CD14-positive monocyte (primary cell): ENCODE data around the gene GCNA. TPM values are rescaled to one million over a fixed set of nuclear protein-coding genes. Genes with fewer than 3 reads are reported as not detected.
A peak's percentile ranks its signal among the peaks of the same experiment; 100 is the strongest.
"Not testable (repeated sequence)": the region's sequence is repeated elsewhere in the genome, so short reads cannot be mapped to it uniquely, and the experiment has no call there.

Experiments
- DNase-seq, 3 donors: peaks; one replicate each; pipeline ENCODE4 v3.0.0-alpha.2; 2011 to 2022
- H2AFZ ChIP-seq: 2 replicates; pipeline ENCODE4 v1.6.0; 2012; ENCODE audit warnings: mild to moderate bottlenecking, low read depth, low read length, inconsistent platforms; ENCODE audit not compliant: insufficient read depth, poor library complexity, severe bottlenecking
- H3K27ac ChIP-seq, 2 donors: 1 replicate in 1 of 2; 2 replicates in 1 of 2; pipeline ENCODE4 v1.5.1; 2012 to 2013; ENCODE audit warnings: low read length in 2 of 2, control low read depth in 1 of 2, inconsistent platforms in 1 of 2, low read depth in 1 of 2, mild to moderate bottlenecking in 1 of 2
- H3K27me3 ChIP-seq, 2 donors: one replicate each; pipeline versions ENCODE4 v1.6.0 to v1.6.1; 2011 to 2013; ENCODE audit warnings: low read length in 2 of 2; ENCODE audit not compliant: control insufficient read depth in 2 of 2, insufficient read depth in 2 of 2
- H3K36me3 ChIP-seq, 2 donors: replicated peaks in 1 of 2; 1 replicate in 1 of 2; 2 replicates in 1 of 2; pipeline versions ENCODE4 v1.5.1 to v1.6.1; 2012 to 2013; ENCODE audit warnings: low read length in 2 of 2, control low read depth in 1 of 2, inconsistent platforms in 1 of 2, mild to moderate bottlenecking in 1 of 2; ENCODE audit not compliant: insufficient read depth in 2 of 2, control insufficient read depth in 1 of 2
- H3K4me1 ChIP-seq, 2 donors: 1 replicate in 1 of 2; 2 replicates in 1 of 2; pipeline versions ENCODE4 v1.5.1 to v1.6.1; 2012 to 2013; ENCODE audit warnings: low read length in 2 of 2, control low read depth in 1 of 2, inconsistent platforms in 1 of 2, mild to moderate bottlenecking in 1 of 2, moderate library complexity in 1 of 2; ENCODE audit not compliant: insufficient read depth in 2 of 2, control insufficient read depth in 1 of 2
- H3K4me2 ChIP-seq: replicated peaks from 2 replicates; pipeline ENCODE3; 2012; ENCODE audit warnings: low read length, moderate library complexity, mild to moderate bottlenecking; ENCODE audit not compliant: poor library complexity, severe bottlenecking; ENCODE audit errors: extremely low read depth
- H3K4me3 ChIP-seq, 3 experiments: fragments of 200-600 bp in 1 of 3; sonication (generic) in 1 of 3; replicated peaks in 1 of 3; 1 replicate in 2 of 3; 2 replicates in 1 of 3; pipeline ENCODE4 v1.5.1; 2011 to 2013; ENCODE audit warnings: low read length in 3 of 3, mild to moderate bottlenecking in 3 of 3, control low read depth in 2 of 3, low read depth in 2 of 3, inconsistent platforms in 1 of 3, moderate library complexity in 1 of 3
- H3K79me2 ChIP-seq: 2 replicates; pipeline ENCODE4 v1.6.0; 2012; ENCODE audit warnings: mild to moderate bottlenecking, control low read depth, inconsistent platforms, low read length, moderate library complexity; ENCODE audit not compliant: insufficient read depth
- H3K9ac ChIP-seq: 2 replicates; pipeline ENCODE4 v1.6.0; 2017; ENCODE audit warnings: low read length, mild to moderate bottlenecking; ENCODE audit not compliant: insufficient read depth, poor library complexity, severe bottlenecking
- H3K9me3 ChIP-seq, 2 donors: replicated peaks in 1 of 2; 1 replicate in 1 of 2; 2 replicates in 1 of 2; pipeline versions ENCODE4 v1.5.1 to v1.6.1; 2012 to 2013; ENCODE audit warnings: low read length in 2 of 2, control low read depth in 1 of 2; ENCODE audit not compliant: control insufficient read depth in 1 of 2, insufficient read depth in 1 of 2
- H4K20me1 ChIP-seq: 2 replicates; pipeline ENCODE4 v1.6.0; 2012; ENCODE audit warnings: mild to moderate bottlenecking, low read length, control low read depth, moderate library complexity; ENCODE audit not compliant: insufficient read depth
- H3K27ac Mint-ChIP-seq, 7 donors: one replicate each; pipeline ENCODE4 v1.8.0; 2020; ENCODE audit warnings: mild to moderate bottlenecking in 7 of 7, mixed read lengths in 7 of 7, moderate library complexity in 6 of 7, inconsistent platforms in 2 of 7
- H3K27me3 Mint-ChIP-seq, 3 donors: one replicate each; pipeline ENCODE4 v1.8.0; 2021 to 2022; ENCODE audit warnings: low read depth in 3 of 3, mild to moderate bottlenecking in 3 of 3, mixed read lengths in 3 of 3, moderate library complexity in 3 of 3, inconsistent platforms in 1 of 3
- H3K36me3 Mint-ChIP-seq, 2 donors: one replicate each; pipeline ENCODE4 v1.8.0; 2020; ENCODE audit warnings: mixed read lengths in 2 of 2, inconsistent platforms in 1 of 2, mild to moderate bottlenecking in 1 of 2
- H3K4me1 Mint-ChIP-seq: one replicate; pipeline ENCODE4 v1.8.0; 2020; ENCODE audit warnings: mild to moderate bottlenecking, mixed read lengths
- H3K4me3 Mint-ChIP-seq, 2 donors: one replicate each; pipeline ENCODE4 v1.8.0; 2020; ENCODE audit warnings: mild to moderate bottlenecking in 2 of 2, mixed read lengths in 2 of 2, moderate library complexity in 1 of 2
- H3K9me3 Mint-ChIP-seq, 7 donors: one replicate each; pipeline ENCODE4 v1.8.0; 2020 to 2022; ENCODE audit warnings: mixed read lengths in 7 of 7, mild to moderate bottlenecking in 6 of 7, moderate library complexity in 6 of 7, inconsistent platforms in 2 of 7
- WGBS: methylation state at CpG from one replicate; pipeline ENCODE4 v1.1.5; 2013; ENCODE audit warnings: missing lambda C conversion rate; ENCODE audit not compliant: insufficient coverage; 5-methylcytosine and 5-hydroxymethylcytosine counted together
- intact Hi-C, 2 donors: fragments of 100-400 bp; cut with micrococcal nuclease; formaldehyde crosslinking; loops; one replicate each; pipeline versions ENCODE4 v1.15.0 to v1.15.1; 2023
- polyA plus RNA-seq, 3 donors: library from polyadenylated mRNA; depleted of rRNA in 1 of 3; unstranded in 2 of 3; stranded (reverse) in 1 of 3; fragments of 300-500 nt in 2 of 3; fragments of >200 nt in 1 of 3; fragmentation: Illumina TruSeq in 2 of 3; gene quantifications; 1 replicate in 2 of 3; 2 replicates in 1 of 3; pipeline ENCODE4 v1.2.3, GENCODE V29; 2012 to 2021
- TF ChIP-seq, protein P1 (sequence below): fragments of 200-600 bp; IDR thresholded peaks from one replicate; pipeline ENCODE4 v1.8.0; 2022; ENCODE audit warnings: antibody characterized with exemption, mild to moderate bottlenecking

The GCNA gene
- polyA plus RNA-seq, 3 donors = 0.26 to 4.7 (median 0.27) TPM

DNA sequence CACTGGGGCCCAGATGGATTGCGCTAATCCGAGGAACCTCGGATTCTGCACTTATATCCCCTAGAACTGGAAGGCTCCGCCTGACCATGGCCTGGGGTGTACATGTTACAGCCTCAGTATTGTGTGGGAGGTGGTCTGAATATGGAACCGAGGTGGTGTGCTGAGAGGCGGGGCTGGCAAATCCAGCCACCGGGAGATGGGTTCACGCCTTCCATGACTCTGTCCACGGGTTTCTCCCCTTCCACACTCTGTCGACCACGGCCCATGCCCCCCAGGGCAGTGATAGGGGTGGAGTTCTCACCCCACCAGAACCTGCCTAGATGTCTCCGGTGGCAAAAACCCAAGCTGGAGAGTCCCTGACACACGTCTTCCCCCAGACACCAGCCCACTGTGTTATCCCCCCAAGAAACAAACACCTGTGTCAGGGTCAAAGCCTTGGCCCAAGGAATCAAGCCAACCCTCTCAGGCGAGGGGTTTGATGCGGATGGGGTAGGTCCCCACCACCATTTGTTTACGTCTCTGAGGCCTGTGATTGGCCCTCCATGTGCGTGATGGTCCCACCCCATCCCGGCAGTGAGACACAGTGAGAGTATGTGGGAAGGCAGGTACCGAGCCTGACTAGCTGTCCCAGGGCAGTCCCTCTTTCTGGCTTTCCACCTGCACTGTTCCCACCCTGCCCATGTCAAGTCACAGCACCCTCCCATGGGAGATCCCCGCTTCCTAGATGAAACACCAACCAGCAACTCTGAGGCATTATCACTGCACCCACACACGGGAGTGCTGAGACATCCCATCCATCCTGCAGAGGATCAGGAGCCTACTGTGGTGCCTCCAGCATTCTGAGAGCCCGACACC lies 82.6 kb downstream of the GCNA start:
- intact Hi-C loops = no loop called here
- H3K27me3 Mint-ChIP-seq = peaks cover 5 to 24% (median 14%) of the 10 kb centered on the region in 3 donors

DNA sequence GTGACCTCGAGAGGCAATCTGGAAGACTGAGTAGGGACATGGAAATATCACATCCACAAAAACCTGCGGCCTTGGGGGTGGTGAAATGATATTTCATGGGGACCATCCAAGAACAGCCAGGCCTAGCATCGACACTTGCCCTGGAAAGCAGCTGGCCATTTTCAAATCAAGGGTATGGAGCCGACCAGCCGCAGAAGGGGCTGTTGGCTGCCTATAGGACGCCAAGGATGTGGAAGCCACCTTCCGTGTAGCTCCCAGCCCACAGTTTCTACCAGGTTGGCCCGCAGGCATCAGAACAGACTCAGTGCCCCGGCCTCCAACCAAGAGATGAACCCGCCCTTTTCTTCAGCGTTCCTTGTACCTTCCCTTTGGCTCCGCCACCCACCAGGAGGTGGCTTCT lies 83.7 kb downstream of the GCNA start:
- H3K36me3 Mint-ChIP-seq = no peaks in the 10 kb centered on the region
- H3K27ac Mint-ChIP-seq = no peak overlapping the region
- peaks cover 0 to 2% (median 0%) of the 10 kb centered on the region in 7 donors for H3K9me3 Mint-ChIP-seq
- H3K9ac ChIP-seq = no peak overlapping the region
- H3K4me3 Mint-ChIP-seq = peak overlapping the region in 1 of 2 donors; percentile 39
- no peaks in the 10 kb centered on the region for H3K36me3 ChIP-seq
- H3K79me2 ChIP-seq = no peaks in the 10 kb centered on the region
- no peaks in the 10 kb centered on the region for H3K4me1 ChIP-seq
- no peaks in the 10 kb centered on the region for H4K20me1 ChIP-seq
- H3K9me3 ChIP-seq = no peaks in the 10 kb centered on the region
- DNase-seq = no peak
- intact Hi-C loops = no loop called here
- H3K4me2 ChIP-seq = no peak overlapping the region
- H3K4me3 ChIP-seq = no peak overlapping the region
- H3K27me3 Mint-ChIP-seq = peaks cover 5 to 24% (median 14%) of the 10 kb centered on the region in 3 donors
- no peak overlapping the region for H2AFZ ChIP-seq
- H3K27ac ChIP-seq = no peak overlapping the region
- WGBS = 95% methylated on average over 4 of the region's 12 CpGs
- TF ChIP-seq, protein P1, sequence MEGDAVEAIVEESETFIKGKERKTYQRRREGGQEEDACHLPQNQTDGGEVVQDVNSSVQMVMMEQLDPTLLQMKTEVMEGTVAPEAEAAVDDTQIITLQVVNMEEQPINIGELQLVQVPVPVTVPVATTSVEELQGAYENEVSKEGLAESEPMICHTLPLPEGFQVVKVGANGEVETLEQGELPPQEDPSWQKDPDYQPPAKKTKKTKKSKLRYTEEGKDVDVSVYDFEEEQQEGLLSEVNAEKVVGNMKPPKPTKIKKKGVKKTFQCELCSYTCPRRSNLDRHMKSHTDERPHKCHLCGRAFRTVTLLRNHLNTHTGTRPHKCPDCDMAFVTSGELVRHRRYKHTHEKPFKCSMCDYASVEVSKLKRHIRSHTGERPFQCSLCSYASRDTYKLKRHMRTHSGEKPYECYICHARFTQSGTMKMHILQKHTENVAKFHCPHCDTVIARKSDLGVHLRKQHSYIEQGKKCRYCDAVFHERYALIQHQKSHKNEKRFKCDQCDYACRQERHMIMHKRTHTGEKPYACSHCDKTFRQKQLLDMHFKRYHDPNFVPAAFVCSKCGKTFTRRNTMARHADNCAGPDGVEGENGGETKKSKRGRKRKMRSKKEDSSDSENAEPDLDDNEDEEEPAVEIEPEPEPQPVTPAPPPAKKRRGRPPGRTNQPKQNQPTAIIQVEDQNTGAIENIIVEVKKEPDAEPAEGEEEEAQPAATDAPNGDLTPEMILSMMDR = no peak
- H3K4me1 Mint-ChIP-seq = peaks cover 8% of the 10 kb centered on the region
- H3K27me3 ChIP-seq = no peaks in the 10 kb centered on the region

More for the DNA sequence above, 82.6 kb downstream of the GCNA start:
- no peaks in the 10 kb centered on the region for H3K4me1 ChIP-seq
- TF ChIP-seq, protein P1 = no peak
- H3K4me3 Mint-ChIP-seq = no peak overlapping the region
- H3K27ac Mint-ChIP-seq = no peak overlapping the region
- no peaks in the 10 kb centered on the region for H3K9me3 ChIP-seq
- no peak overlapping the region for H3K4me3 ChIP-seq
- no peak overlapping the region for H2AFZ ChIP-seq
- DNase-seq = no peak
- no peak overlapping the region for H3K4me2 ChIP-seq
- H3K36me3 ChIP-seq = no peaks in the 10 kb centered on the region
- peaks cover 0 to 2% (median 0%) of the 10 kb centered on the region in 7 donors for H3K9me3 Mint-ChIP-seq
- H4K20me1 ChIP-seq = no peaks in the 10 kb centered on the region
- peaks cover 9% of the 10 kb centered on the region for H3K4me1 Mint-ChIP-seq
- H3K36me3 Mint-ChIP-seq = no peaks in the 10 kb centered on the region
- H3K27me3 ChIP-seq = no peaks in the 10 kb centered on the region
- no peak overlapping the region for H3K9ac ChIP-seq
- H3K27ac ChIP-seq = no peak overlapping the region
- WGBS = no CpG with 5 or more reads among the region's 22 CpGs
- no peaks in the 10 kb centered on the region for H3K79me2 ChIP-seq

GRCh38 chrX:71662654-71663053 lies 84.4 kb downstream of the GCNA start:
- H3K36me3 Mint-ChIP-seq, H3K4me1 Mint-ChIP-seq, intact Hi-C loops, H3K79me2 ChIP-seq, H4K20me1 ChIP-seq, H3K9me3 ChIP-seq, H3K27ac ChIP-seq, H3K9ac ChIP-seq, H3K4me3 ChIP-seq, H3K27me3 ChIP-seq, H3K4me2 ChIP-seq, H3K4me1 ChIP-seq, H3K36me3 ChIP-seq, H2AFZ ChIP-seq, H3K9me3 Mint-ChIP-seq, H3K27ac Mint-ChIP-seq, DNase-seq: not testable (repeated sequence)
- 0% methylated on average over 6 of the region's 11 CpGs for WGBS
- Mint-ChIP-seq H3K27me3 (peaks cover 5 to 21% (median 14%) of the 10 kb centered on the region in 3 donors), H3K4me3 (peak overlapping the region in 1 of 2 donors; percentile 57)
